Measurements from ENCODE around the gene SCFD2. TPM values are rescaled to one million over a fixed set of nuclear protein-coding genes. Genes with fewer than 3 reads are reported as not detected.

Gene SCFD2
- polyA plus RNA-seq, 3 donors = 5.4 to 9.4 (median 6.7) TPM

- Histone ChIP-seq H3K9me3 (replicated peaks in 1 of 2; ENCODE audit: control insufficient read depth in 1 of 2, insufficient read depth in 1 of 2, low read length in 2 of 2) (no peaks in the 10 kb centered on the region), H3K36me3 (replicated peaks in 1 of 2; ENCODE audit: control insufficient read depth in 1 of 2, insufficient read depth in 2 of 2, low read length in 2 of 2) (no peaks in the 10 kb centered on the region), H3K27ac (ENCODE audit: low read depth in 1 of 2, low read length in 2 of 2) (no peak overlapping the region), H3K4me2 (replicated peaks; ENCODE audit: extremely low read depth, low read length, poor library complexity, severe bottlenecking) (no peak overlapping the region), H3K4me1 (ENCODE audit: control insufficient read depth in 1 of 2, insufficient read depth in 2 of 2, low read length in 2 of 2) (peaks cover 0 to 7% of the 10 kb centered on the region in 2 donors), H2AFZ (ENCODE audit: insufficient read depth, low read depth, low read length, poor library complexity, severe bottlenecking) (no peak overlapping the region), H3K4me3 (replicated peaks in 1 of 3; ENCODE audit: low read depth in 2 of 3, low read length in 3 of 3) (no peak overlapping the region), H3K79me2 (ENCODE audit: insufficient read depth, low read length) (no peaks in the 10 kb centered on the region), H3K27me3 (ENCODE audit: control insufficient read depth in 2 of 2, insufficient read depth in 2 of 2, low read length in 2 of 2) (no peaks in the 10 kb centered on the region), H3K9ac (ENCODE audit: insufficient read depth, low read length, poor library complexity, severe bottlenecking) (no peak overlapping the region), H4K20me1 (ENCODE audit: insufficient read depth, low read length) (no peaks in the 10 kb centered on the region)
- no CpG with 5 or more reads among the region's 2 CpGs for WGBS (ENCODE audit: insufficient coverage)
- H3K4me3 Mint-ChIP-seq = no peak overlapping the region
- intact Hi-C loops (cut with micrococcal nuclease) = no loop called here
- peaks cover 0 to 1% (median 0%) of the 10 kb centered on the region in 3 donors for H3K27me3 Mint-ChIP-seq (ENCODE audit: low read depth in 3 of 3)
- peaks cover 23% of the 10 kb centered on the region for H3K4me1 Mint-ChIP-seq
- TF ChIP-seq CTCF (IDR thresholded peaks at IDR 0.05) = no peak
- H3K36me3 Mint-ChIP-seq = peaks cover 0 to 3% of the 10 kb centered on the region in 2 donors
- DNase-seq = no peak
- H3K9me3 Mint-ChIP-seq = no peaks in the 10 kb centered on the region
- H3K27ac Mint-ChIP-seq = no peak overlapping the region
Measured at GRCh38 chr4:53014881-53015280, 351.0 kb downstream of the SCFD2 start.

- no peaks in the 10 kb centered on the region for H3K79me2 ChIP-seq (ENCODE audit: insufficient read depth, low read length)
- no peaks in the 10 kb centered on the region for H4K20me1 ChIP-seq (ENCODE audit: insufficient read depth, low read length)
- Mint-ChIP-seq H3K27ac (no peak overlapping the region), H3K36me3 (peaks cover 0 to 3% of the 10 kb centered on the region in 2 donors), H3K27me3 (ENCODE audit: low read depth in 3 of 3) (peaks cover 0 to 1% (median 0%) of the 10 kb centered on the region in 3 donors), H3K4me3 (no peak overlapping the region), H3K4me1 (peaks cover 23% of the 10 kb centered on the region), H3K9me3 (no peaks in the 10 kb centered on the region)
- H3K4me3 ChIP-seq (replicated peaks in 1 of 3; ENCODE audit: low read depth in 2 of 3, low read length in 3 of 3) = no peak overlapping the region
- H3K9ac ChIP-seq (ENCODE audit: insufficient read depth, low read length, poor library complexity, severe bottlenecking) = no peak overlapping the region
- H3K36me3 ChIP-seq (replicated peaks in 1 of 2; ENCODE audit: control insufficient read depth in 1 of 2, insufficient read depth in 2 of 2, low read length in 2 of 2) = no peaks in the 10 kb centered on the region
- intact Hi-C loops (cut with micrococcal nuclease) = no loop called here
- no peaks in the 10 kb centered on the region for H3K9me3 ChIP-seq (replicated peaks in 1 of 2; ENCODE audit: control insufficient read depth in 1 of 2, insufficient read depth in 1 of 2, low read length in 2 of 2)
- H3K27ac ChIP-seq (ENCODE audit: low read depth in 1 of 2, low read length in 2 of 2) = no peak overlapping the region
- no peak for DNase-seq
- 95% methylated on average over 2 of the region's 5 CpGs for WGBS (ENCODE audit: insufficient coverage)
- H2AFZ ChIP-seq (ENCODE audit: insufficient read depth, low read depth, low read length, poor library complexity, severe bottlenecking) = no peak overlapping the region
- peaks cover 0 to 7% of the 10 kb centered on the region in 2 donors for H3K4me1 ChIP-seq (ENCODE audit: control insufficient read depth in 1 of 2, insufficient read depth in 2 of 2, low read length in 2 of 2)
- no peaks in the 10 kb centered on the region for H3K27me3 ChIP-seq (ENCODE audit: control insufficient read depth in 2 of 2, insufficient read depth in 2 of 2, low read length in 2 of 2)
- no peak overlapping the region for H3K4me2 ChIP-seq (replicated peaks; ENCODE audit: extremely low read depth, low read length, poor library complexity, severe bottlenecking)
- no peak for TF ChIP-seq CTCF (IDR thresholded peaks at IDR 0.05)
Measured at GRCh38 chr4:53013873-53014775, 351.7 kb downstream of the SCFD2 start.
